Activated CD4-positive, CD25-positive, alpha-beta regulatory T cell treated with anti-CD3 and anti-CD28 coated beads, Interleukin-2, amount 50 U/mL, for 72 hours (primary cell): ENCODE data around the gene IL10RB.
"Not testable (repeated sequence)": the region's sequence is repeated elsewhere in the genome, so short reads cannot be mapped to it uniquely, and the experiment has no call there.

Experiments used
- DNase-seq: peaks from one replicate; pipeline ENCODE4 v3.0.0; 2021

IL10RB gene

GRCh38 chr21:33305344-33305671 is 39.1 kb downstream of the IL10RB start:
- no peak for DNase-seq

GRCh38 chr21:33305938-33306337 is 39.8 kb downstream of the IL10RB start:
- DNase-seq, result no peak

- no peak for DNase-seq
Measured at GRCh38 chr21:33308586-33309490, 42.7 kb downstream of the IL10RB start.

DNA sequence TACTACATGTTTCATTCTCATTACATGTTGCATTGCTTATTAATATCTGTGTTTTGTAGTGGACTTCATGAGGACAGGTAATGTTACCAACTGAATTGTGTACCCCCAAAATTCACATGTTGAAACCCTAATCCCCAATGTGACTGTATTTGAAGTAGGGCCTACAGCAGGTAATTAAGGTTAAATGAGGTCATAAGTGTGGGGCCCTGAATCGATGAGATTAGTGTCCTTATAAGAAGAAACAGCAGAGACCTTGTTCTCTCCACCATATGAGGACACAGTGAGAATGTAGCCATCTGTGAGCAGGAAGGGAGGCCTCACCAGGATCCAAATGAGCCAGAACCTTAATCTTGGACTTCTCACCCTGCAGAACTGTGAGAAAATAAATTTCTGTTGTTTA is 43.6 kb downstream of the IL10RB start:
- no peak for DNase-seq

DNA sequence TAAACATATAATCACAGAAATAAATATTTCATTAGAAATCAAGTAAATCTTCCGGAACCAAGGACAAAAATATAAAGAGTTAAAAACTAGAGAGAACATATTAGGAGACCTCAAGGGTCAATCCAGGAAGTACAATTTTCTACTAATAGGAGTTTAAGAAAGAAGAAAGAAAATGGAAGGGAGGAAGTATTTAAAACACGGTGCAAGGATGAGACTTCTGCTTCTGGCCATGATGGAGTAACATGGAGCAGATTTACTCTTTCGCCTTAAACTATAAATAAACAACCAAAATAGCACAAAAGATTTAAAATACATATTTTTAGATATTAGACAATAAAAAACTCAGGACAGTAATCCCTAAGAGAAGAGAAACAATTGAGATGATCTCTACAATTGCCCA is 46.0 kb downstream of the IL10RB start:
- no peak for DNase-seq

GRCh38 chr21:33313183-33313582 is 47.0 kb downstream of the IL10RB start:
- no peak for DNase-seq

DNA sequence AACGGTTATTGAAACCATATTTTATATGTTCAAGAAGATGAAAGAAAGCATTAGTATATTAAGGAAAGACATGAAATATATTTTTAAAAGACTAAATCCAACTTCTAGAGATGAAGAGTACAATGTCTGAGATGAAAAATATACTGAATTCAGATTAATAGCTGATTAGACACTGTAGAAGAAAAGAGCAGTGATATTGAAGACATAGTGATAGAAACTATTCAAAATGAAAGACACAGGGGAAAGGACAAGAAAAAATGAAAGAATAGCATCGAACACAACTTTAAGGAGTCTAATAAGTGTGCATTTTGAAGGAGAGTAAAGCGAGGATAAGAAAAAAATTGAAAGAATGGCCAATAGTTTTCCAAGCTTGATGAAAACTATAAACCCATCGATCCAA is 47.4 kb downstream of the IL10RB start:
- DNase-seq, result no peak

GRCh38 chr21:33314111-33314510 is 47.9 kb downstream of the IL10RB start:
- no peak for DNase-seq

- DNase-seq, result no peak
Measured at GRCh38 chr21:33315946-33316710, 50.0 kb downstream of the IL10RB start.

DNA sequence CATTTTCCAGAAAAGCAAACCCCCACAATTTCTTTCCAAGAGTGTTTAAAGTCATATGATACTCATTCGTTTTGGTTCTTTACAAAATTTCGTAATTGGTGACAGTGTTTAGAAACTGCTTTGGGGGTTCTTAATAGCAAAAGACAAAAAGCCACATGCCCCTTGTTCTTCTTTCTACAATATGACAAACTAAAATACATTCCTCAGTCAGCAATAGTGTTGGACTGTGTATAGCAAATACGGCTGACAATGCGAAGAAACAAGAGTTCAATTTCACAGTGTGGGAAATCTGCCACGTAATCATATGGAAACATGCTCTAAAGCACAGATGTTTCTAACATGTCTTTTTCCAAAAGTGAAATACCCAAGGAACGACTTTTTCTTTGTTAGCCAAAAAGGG is 51.0 kb downstream of the IL10RB start:
- DNase-seq, result no peak

DNA sequence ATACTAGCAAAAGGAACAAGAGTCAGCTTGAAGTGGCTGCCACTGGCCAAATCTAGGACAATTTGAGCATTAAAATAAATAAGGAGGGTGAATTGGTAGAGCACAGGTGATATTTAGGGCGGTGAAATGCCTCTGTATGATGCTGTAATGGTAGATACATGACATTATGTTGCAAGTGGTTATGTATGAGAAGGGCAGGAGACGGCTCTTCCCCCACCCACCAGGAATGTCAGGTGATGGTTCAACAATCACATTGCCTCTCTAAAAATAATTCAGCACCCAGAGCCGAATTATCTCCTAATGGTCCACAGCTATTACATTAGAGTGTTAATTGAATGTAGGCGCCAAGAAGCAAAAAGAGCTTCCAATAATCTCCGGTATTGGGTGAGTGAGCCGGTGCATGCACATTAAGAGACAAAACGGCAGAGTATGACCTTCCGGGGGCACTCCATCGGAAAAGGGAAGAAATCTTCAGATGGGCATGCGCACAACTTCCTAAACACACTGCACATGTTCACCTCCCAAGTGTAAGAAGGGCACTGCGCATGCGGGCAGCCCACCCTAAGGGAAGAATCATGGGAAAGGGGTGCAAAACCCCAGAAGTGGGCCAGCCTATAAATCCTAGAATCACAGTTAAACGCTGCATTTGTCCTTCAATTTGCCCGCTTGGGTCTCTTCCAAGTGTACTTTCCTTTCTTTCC is 51.8 kb downstream of the IL10RB start:
- DNase-seq, result no peak

- DNase-seq, result not testable (repeated sequence)
Measured at GRCh38 chr21:33321005-33321404, 54.8 kb downstream of the IL10RB start.

GRCh38 chr21:33323610-33324009 is 57.4 kb downstream of the IL10RB start:
- DNase-seq, result not testable (repeated sequence)

GRCh38 chr21:33324291-33325221 is 58.4 kb downstream of the IL10RB start, which contains the start of gene IFNAR1:
TSS of gene IFNAR1 (plus strand) at chr21:33324970. CDS start at chr21:33325056, 86 bp downstream.
- peak; percentile 98 for DNase-seq

- peak; percentile 68 for DNase-seq
Measured at GRCh38 chr21:33325222-33326067, 59.3 kb downstream of the IL10RB start.

DNA sequence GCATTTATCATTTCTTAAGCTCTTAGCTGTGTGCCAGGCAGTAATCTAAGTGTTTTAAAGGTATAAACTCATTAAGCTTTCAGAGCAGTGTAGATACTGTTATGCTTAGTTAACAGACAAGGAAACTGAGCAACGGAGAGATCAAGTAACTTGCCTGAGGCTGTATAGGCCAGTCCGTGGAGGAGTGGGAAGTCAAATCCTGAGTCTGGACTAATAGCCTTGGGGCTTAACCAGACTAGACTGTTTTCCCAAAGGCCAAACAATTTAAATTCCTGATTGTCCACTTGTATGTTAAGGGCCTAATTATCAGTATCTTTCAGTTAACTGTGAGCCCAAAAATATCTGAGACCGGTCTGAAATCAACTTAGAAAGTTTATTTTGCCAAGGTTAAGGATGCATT is 61.2 kb downstream of the IL10RB start:
- DNase-seq, result no peak

GRCh38 chr21:33327792-33328433 is 61.7 kb downstream of the IL10RB start:
- no peak for DNase-seq

DNA sequence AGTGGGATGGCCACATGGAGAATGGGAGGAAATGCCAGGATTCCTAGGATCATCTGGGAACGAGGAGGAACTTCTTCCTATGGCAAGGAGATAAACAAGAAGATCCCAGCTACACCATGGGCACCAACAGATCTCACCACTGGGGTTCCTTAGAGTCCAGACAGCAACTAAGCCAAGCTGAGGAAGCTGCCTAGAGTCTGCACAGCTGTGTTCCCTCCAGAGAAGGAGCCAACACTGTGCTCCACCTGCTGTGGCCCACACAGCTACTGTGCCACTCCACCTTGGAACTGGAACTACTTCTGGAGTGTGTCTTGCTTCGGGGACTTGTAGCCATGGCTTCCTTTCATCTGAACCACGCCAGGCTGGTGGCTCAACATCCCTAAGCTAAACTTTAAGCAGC is 64.6 kb downstream of the IL10RB start:
- DNase-seq, result no peak

DNA sequence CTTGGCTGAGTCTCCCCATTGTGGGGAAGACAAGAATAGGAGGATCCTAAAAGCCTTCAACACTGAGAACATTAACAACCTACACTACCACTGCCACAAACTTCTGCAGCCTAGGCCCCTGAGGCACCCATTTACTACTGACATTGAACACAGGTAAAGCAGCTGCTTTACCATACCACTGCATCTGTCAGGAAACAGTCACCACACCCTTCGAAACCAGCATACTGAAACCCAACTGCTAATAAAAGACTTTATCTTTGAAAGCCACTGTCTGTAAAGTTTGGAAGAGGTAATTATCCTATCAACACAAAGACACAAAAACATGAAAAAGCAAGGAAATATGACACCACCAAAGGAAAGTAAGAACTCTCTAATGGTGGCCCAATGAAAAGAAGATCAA is 66.0 kb downstream of the IL10RB start:
- DNase-seq, result no peak

- no peak for DNase-seq
Measured at GRCh38 chr21:33334191-33334590, 68.0 kb downstream of the IL10RB start.

- DNase-seq, result no peak
Measured at GRCh38 chr21:33334824-33335223, 68.7 kb downstream of the IL10RB start.
